ENCODE results near the gene SARS1. TPM values are rescaled to one million over a fixed set of nuclear protein-coding genes. Genes with fewer than 3 reads are reported as not detected.

The SARS1 gene
- total RNA-seq, 1 donor from 2014 or later, result 134 TPM

DNA sequence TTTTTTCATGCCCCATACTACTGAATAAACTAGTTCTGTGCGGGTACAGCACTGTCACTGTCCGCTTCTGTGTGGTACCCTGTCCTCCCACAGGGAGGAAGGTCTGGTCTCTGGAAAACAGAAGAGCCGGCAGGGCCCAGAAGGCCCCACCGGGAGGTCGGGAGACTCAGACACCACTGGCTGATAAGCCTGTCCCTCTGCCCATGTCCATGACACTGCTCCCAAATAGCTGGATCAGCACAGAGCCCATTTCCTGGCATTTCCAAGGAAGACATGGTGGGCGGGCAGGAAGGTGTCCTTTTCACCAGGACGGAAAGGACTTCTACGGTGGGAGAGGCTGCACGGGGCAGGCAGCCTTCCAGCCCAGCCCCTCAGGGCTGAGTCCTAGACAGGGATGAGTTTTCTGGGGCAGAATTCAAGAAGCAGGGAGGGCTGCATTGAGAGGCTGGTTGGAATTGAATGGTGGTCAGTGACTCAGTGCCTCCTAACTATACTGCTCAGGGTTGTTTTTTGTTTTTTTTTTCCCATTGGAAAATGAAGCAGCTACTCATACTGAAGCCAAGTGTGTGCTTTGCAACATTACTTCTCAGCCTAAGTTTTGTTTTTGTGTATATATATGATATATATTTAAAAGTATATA, 62.1 kb downstream of the SARS1 start:
- Histone ChIP-seq H3K27me3 (no peaks in the 10 kb centered on the region), H3K4me3 (no peak overlapping the region), H3K4me1 (peaks cover 0 to 2% of the 10 kb centered on the region in 2 donors), H3K27ac (no peak overlapping the region), H3K9me3 (no peaks in the 10 kb centered on the region), H3K36me3 (no peaks in the 10 kb centered on the region)
- intact Hi-C loops (cut with DNase I), result loop anchor here (5.0 kb wide), 1 partner anchor 256 kb away; no protein-coding TSS in a partner anchor
- DNase-seq (ENCODE audit: low spot score in 2 of 2), result no peak
- TF ChIP-seq, protein P1, sequence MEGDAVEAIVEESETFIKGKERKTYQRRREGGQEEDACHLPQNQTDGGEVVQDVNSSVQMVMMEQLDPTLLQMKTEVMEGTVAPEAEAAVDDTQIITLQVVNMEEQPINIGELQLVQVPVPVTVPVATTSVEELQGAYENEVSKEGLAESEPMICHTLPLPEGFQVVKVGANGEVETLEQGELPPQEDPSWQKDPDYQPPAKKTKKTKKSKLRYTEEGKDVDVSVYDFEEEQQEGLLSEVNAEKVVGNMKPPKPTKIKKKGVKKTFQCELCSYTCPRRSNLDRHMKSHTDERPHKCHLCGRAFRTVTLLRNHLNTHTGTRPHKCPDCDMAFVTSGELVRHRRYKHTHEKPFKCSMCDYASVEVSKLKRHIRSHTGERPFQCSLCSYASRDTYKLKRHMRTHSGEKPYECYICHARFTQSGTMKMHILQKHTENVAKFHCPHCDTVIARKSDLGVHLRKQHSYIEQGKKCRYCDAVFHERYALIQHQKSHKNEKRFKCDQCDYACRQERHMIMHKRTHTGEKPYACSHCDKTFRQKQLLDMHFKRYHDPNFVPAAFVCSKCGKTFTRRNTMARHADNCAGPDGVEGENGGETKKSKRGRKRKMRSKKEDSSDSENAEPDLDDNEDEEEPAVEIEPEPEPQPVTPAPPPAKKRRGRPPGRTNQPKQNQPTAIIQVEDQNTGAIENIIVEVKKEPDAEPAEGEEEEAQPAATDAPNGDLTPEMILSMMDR (IDR thresholded peaks at IDR 0.05), result no peak

DNA sequence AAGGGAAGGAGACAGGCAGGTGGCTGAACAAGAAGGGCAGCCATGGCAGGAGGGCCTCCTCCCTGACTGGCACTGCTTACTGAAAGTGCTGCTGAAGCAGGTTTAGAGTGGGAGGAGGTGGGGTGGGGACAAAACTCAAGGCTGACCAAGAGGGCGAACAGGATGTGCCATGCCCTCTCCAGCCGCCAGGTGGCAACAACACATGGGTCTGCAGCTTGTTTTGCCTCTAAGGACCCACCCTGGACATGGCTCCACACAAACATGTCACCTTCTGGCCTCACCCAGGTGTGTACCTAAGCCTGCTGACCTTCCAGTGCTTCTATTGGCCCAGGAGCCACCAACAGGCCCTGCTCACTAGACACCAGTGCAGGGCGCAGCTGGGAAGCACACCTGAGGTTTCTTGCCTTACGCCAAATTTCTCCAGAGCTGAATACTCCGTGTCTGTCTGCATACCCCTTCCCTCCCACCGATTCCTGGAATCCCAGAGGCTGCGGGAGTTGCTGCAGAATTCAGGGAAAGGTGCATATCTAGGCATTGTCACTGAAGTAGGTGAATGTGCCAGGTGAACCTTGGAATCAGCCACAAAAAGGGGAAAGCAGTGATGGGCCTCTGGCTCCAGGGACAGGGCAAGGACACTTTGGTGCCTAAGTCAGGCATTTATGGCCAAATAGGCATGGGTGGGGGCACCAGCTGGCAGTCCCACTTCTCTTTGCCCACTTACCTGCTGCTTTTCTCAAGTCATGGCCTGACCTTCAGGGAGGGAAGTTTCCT, 63.9 kb downstream of the SARS1 start:
- DNase-seq (ENCODE audit: low spot score in 2 of 2), result peak in 1 of 2 donors; percentile 90
- no peak overlapping the region for H3K4me3 ChIP-seq
- TF ChIP-seq, protein P1 (IDR thresholded peaks at IDR 0.05), result peak; percentile 89 to 91 (median 89)
- no peaks in the 10 kb centered on the region for H3K27me3 ChIP-seq
- intact Hi-C loops (cut with DNase I), result loop anchor here (1.0 to 5.0 kb wide), 2 partner anchors 122 to 255 kb away; no protein-coding TSS in a partner anchor
- H3K36me3 ChIP-seq, result no peaks in the 10 kb centered on the region
- H3K4me1 ChIP-seq, result peaks cover 0 to 10% of the 10 kb centered on the region in 2 donors
- no peaks in the 10 kb centered on the region for H3K9me3 ChIP-seq
- no peak overlapping the region for H3K27ac ChIP-seq

DNA sequence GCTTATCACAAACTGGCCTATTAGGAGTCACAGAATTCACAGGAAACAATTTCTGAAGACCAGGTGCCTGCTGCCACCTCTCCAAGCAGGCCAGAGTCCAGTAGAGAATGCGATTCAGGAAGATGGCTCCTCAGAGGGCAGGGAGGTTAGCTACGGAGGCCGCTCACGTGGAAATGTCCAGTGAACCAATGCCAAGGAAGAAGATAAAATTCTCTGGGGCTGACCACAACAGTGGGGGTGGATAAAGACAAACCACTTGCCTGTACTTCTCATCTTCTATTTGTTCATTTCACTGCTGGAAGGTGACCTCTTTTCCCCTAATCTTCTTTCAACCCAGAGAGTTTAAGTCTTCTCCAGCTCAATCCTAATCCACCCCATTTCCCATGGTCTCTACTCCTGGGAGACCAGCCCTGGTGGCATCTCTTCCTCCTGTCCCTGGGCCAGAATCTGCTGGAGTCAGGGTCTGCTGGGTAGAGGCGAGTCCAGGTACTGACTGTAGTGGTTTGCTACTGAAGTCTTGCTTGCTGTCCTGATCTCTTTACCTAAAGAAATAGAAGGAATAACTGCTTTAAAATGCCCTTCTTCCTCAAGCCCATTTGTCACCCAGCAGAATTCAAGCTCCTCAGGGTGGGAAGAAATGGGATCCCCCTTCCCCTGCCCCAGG, 66.0 kb downstream of the SARS1 start:
- no peaks in the 10 kb centered on the region for H3K9me3 ChIP-seq
- peaks cover 0 to 15% of the 10 kb centered on the region in 2 donors for H3K4me1 ChIP-seq
- TF ChIP-seq, protein P1 (IDR thresholded peaks at IDR 0.05), result no peak
- DNase-seq (ENCODE audit: low spot score in 2 of 2), result peak in 1 of 2 donors; percentile 18
- H3K27ac ChIP-seq, result no peak overlapping the region
- intact Hi-C loops (cut with DNase I), result loop anchor here (5.0 kb wide), 3 partner anchors 63 to 253 kb away; partner anchors contain the start of gene ATXN7L2
- H3K27me3 ChIP-seq, result no peaks in the 10 kb centered on the region
- no peaks in the 10 kb centered on the region for H3K36me3 ChIP-seq
- H3K4me3 ChIP-seq, result no peak overlapping the region

DNA sequence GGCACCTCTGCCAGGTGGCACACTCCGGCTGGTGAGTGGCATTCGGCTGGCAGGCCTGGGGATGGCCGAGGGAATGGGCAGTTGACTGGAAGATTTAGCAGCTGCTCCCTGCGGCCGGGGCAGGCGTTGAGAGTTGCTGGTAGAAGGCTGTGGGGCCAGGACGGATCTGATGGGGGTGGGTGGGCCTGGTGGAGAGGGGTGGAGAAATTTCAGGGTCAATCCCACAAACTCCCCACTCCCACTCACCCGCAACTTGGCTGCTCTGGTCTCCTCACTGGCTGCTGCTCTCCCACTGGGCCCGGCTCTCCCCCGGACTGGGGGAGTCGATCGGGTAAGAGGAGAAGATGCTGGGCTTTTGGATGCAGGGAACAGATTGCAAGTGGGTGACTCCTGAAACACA, 67.1 kb downstream of the SARS1 start:
- Histone ChIP-seq H3K9me3 (no peaks in the 10 kb centered on the region), H3K4me3 (no peak overlapping the region), H3K27me3 (no peaks in the 10 kb centered on the region), H3K36me3 (no peaks in the 10 kb centered on the region), H3K27ac (no peak overlapping the region), H3K4me1 (peaks cover 0 to 15% of the 10 kb centered on the region in 2 donors)
- intact Hi-C loops (cut with DNase I), result loop anchor here (5.0 kb wide), 2 partner anchors 61 to 201 kb away; partner anchors contain the start of gene ATXN7L2
- TF ChIP-seq, protein P1 (IDR thresholded peaks at IDR 0.05), result no peak
- DNase-seq (ENCODE audit: low spot score in 2 of 2), result no peak

DNA sequence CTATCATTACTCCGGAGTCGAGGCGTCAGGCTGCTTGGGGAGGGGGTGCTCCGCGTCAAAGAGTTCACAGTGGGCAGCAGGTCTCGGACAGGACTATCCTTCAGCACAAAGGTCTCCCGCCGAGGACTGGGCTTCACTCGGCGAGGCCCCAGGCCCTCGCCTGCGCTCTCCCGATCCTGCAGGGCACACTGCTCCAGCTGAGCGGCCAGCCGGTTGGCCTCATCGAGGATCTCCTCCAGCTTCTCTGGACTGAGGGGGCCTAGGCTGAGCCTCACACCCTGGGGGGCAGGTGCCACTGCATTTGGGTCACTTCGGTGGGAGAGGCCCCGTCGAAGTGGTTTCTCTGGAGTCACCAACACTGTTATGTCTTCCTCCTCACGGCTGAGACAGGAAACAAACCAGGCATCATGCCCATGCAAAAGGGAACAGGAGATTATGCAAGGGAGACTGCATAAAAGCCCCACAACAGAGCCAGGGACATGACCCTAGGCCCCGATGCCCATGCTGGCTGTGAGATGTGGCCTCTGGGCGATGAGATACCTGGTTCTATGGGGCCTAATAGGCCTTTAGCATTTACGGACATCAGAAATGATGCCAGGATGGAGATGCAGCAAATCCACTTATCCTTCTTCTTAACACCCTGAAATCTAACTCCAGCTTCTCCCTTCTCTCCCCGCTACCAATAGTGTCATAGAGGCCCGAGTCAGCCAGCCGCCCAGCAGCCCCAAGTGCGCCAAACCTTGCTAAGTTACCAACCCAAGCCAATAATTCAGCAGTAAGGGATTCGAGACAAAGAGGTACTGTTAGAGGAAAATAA, 68.2 kb downstream of the SARS1 start:
- no peaks in the 10 kb centered on the region for H3K27me3 ChIP-seq
- H3K4me1 ChIP-seq, result peaks cover 0 to 15% of the 10 kb centered on the region in 2 donors
- H3K36me3 ChIP-seq, result no peaks in the 10 kb centered on the region
- TF ChIP-seq, protein P1 (IDR thresholded peaks at IDR 0.05), result no peak
- H3K9me3 ChIP-seq, result no peaks in the 10 kb centered on the region
- intact Hi-C loops (cut with DNase I), result loop anchor here (5.0 kb wide), 2 partner anchors 60 to 200 kb away; partner anchors contain the start of gene ATXN7L2
- peak overlapping the region; percentile 84 to 91 for H3K27ac ChIP-seq
- peak overlapping the region; percentile 66 to 84 for H3K4me3 ChIP-seq
- DNase-seq (ENCODE audit: low spot score in 2 of 2), result peak in 1 of 2 donors; percentile 52

Measured in ascending aorta (tissue), 2 donors.